HepG2 (cell line): ENCODE data around the gene NINL. TPM values are rescaled to one million over a fixed set of nuclear protein-coding genes. Genes with fewer than 3 reads are reported as not detected.

Experiments
- FOSL2 ChIP-seq: sonication (generic); formaldehyde crosslinking; IDR thresholded peaks from 2 replicates; pipeline ENCODE4 v1.4.0; 2020; ENCODE audit warnings: missing genetic modification reagents
- FOXM1 ChIP-seq: sonication (generic); formaldehyde crosslinking; IDR thresholded peaks from 2 replicates; pipeline ENCODE4 v1.5.0; 2020; ENCODE audit warnings: missing genetic modification reagents
- HNF4G ChIP-seq, 2 experiments: sonication (generic) in 1 of 2; formaldehyde crosslinking in 1 of 2; IDR thresholded peaks; 2 replicates each; pipeline versions ENCODE4 v1.4.0 to v1.6.1; 2011 to 2020; ENCODE audit warnings: borderline replicate concordance in 2 of 2, low read depth in 2 of 2, mild to moderate bottlenecking in 2 of 2, low read length in 1 of 2, missing genetic modification reagents in 1 of 2, moderate library complexity in 1 of 2
- KDM2A ChIP-seq: sonication (generic); formaldehyde crosslinking; IDR thresholded peaks from 2 replicates; pipeline ENCODE4 v1.4.0; 2020; ENCODE audit warnings: low read depth, missing genetic modification reagents, borderline replicate concordance
- MED13 ChIP-seq: sonication (generic); formaldehyde crosslinking; IDR thresholded peaks from 2 replicates; pipeline ENCODE4 v1.5.0; 2020; ENCODE audit warnings: missing genetic modification reagents
- MEF2D ChIP-seq: sonication (generic); formaldehyde crosslinking; IDR thresholded peaks from 2 replicates; pipeline ENCODE4 v1.5.1; 2020; ENCODE audit warnings: mild to moderate bottlenecking, missing genetic modification reagents
- MYNN ChIP-seq: sonication (generic); formaldehyde crosslinking; IDR thresholded peaks from 2 replicates; pipeline ENCODE4 v1.4.0; 2020; ENCODE audit warnings: mild to moderate bottlenecking, low read depth, missing genetic modification reagents
- RARG ChIP-seq: sonication (generic); formaldehyde crosslinking; IDR thresholded peaks from 2 replicates; pipeline ENCODE4 v1.4.0; 2020; ENCODE audit warnings: low read depth, mild to moderate bottlenecking, missing genetic modification reagents
- SIX4 ChIP-seq: sonication (generic); formaldehyde crosslinking; IDR thresholded peaks from 2 replicates; pipeline ENCODE4 v1.4.0; 2020; ENCODE audit warnings: missing genetic modification reagents
- SKI ChIP-seq: fragments of 450-650 bp; IDR thresholded peaks from one replicate; pipeline ENCODE4 v1.6.1; 2018; ENCODE audit warnings: mild to moderate bottlenecking; ENCODE audit not compliant: partially characterized antibody
- SMC3 ChIP-seq: IDR thresholded peaks from 2 replicates; pipeline ENCODE4 v1.6.1; 2011; ENCODE audit warnings: low read length, improper control_type of control experiment
- ZFP36 ChIP-seq: fragments of 150-350 bp; IDR thresholded peaks from 2 replicates; pipeline ENCODE4 v1.6.1; 2018; ENCODE audit warnings: borderline replicate concordance, low read length, low read depth; ENCODE audit not compliant: partially characterized antibody
- ZNF441 ChIP-seq: sonication (generic); formaldehyde crosslinking; IDR thresholded peaks from 2 replicates; pipeline ENCODE4 v1.7.0; 2021; ENCODE audit warnings: missing genetic modification reagents, borderline replicate concordance
- ZNF772 ChIP-seq: sonication (generic); formaldehyde crosslinking; IDR thresholded peaks from 2 replicates; pipeline ENCODE4 v1.5.0; 2020; ENCODE audit warnings: mild to moderate bottlenecking, missing genetic modification reagents
- ZNF773 ChIP-seq: sonication (generic); formaldehyde crosslinking; IDR thresholded peaks from 2 replicates; pipeline ENCODE4 v1.4.0; 2020; ENCODE audit warnings: missing genetic modification reagents, borderline replicate concordance
- ZNF839 ChIP-seq: sonication (generic); formaldehyde crosslinking; IDR thresholded peaks from 2 replicates; pipeline ENCODE4 v1.4.0; 2020; ENCODE audit warnings: missing genetic modification reagents, mild to moderate bottlenecking, borderline replicate concordance
- ZSCAN21 ChIP-seq: sonication (generic); formaldehyde crosslinking; IDR thresholded peaks from 2 replicates; pipeline ENCODE4 v1.8.0; 2022; ENCODE audit warnings: mild to moderate bottlenecking, missing genetic modification reagents, moderate library complexity, borderline replicate concordance
- ZSCAN9 ChIP-seq: IDR thresholded peaks from 2 replicates; pipeline ENCODE4 v1.6.1; 2016; ENCODE audit warnings: borderline replicate concordance
- polyA plus RNA-seq, 8 experiments: library from polyadenylated mRNA; depleted of rRNA in 3 of 8; stranded (reverse) in 7 of 8; unstranded in 1 of 8; fragments of >200 nt; fragmentation: Illumina TruSeq in 4 of 8; extraction: Trizol in 4 of 8; gene quantifications; 2 replicates each; pipeline versions ENCODE4 v1.2.1 to v1.2.3, GENCODE V29; 2011 to 2016; ENCODE audit warnings: low read depth in 4 of 8, missing spikeins in 1 of 8, mixed read lengths in 1 of 8; ENCODE audit not compliant: insufficient read depth in 1 of 8
- total RNA-seq, 5 experiments: library from RNA; depleted of rRNA; stranded (reverse); fragments of >200 nt; fragmentation: Illumina TruSeq; extraction: Trizol; gene quantifications; 2 replicates each; pipeline ENCODE4 v1.2.3, GENCODE V29; 2016; ENCODE audit warnings: low read depth in 1 of 5
- TF ChIP-seq, protein P1 (sequence below): IDR thresholded peaks from 2 replicates; pipeline ENCODE4 v1.6.1; 2018; ENCODE audit warnings: missing genetic modification reagents
- TF ChIP-seq, protein P2 (sequence below): sonication (generic); formaldehyde crosslinking; IDR thresholded peaks from 2 replicates; pipeline ENCODE4 v1.8.1; 2022; ENCODE audit warnings: low read depth, mild to moderate bottlenecking, missing genetic modification reagents
- TF ChIP-seq, protein P3 (sequence below): sonication (generic); formaldehyde crosslinking; IDR thresholded peaks from 2 replicates; pipeline ENCODE4 v1.8.0; 2022; ENCODE audit warnings: mild to moderate bottlenecking, missing genetic modification reagents, borderline replicate concordance
- TF ChIP-seq, protein P4 (sequence below): sonication (generic); formaldehyde crosslinking; IDR thresholded peaks from 2 replicates; pipeline ENCODE4 v1.4.0; 2020; ENCODE audit warnings: missing genetic modification reagents
- TF ChIP-seq, protein P5 (sequence below): sonication (generic); formaldehyde crosslinking; conservative IDR thresholded peaks from 2 replicates; pipeline ENCODE4 v1.5.0; 2020; ENCODE audit warnings: missing genetic modification reagents

NINL gene
- total and polyA plus RNA-seq, 2 of the 13 experiments (the other 11 are each of a cell fraction or from before 2014, with no cell fraction given): 32.3 to 34.3 TPM

DNA sequence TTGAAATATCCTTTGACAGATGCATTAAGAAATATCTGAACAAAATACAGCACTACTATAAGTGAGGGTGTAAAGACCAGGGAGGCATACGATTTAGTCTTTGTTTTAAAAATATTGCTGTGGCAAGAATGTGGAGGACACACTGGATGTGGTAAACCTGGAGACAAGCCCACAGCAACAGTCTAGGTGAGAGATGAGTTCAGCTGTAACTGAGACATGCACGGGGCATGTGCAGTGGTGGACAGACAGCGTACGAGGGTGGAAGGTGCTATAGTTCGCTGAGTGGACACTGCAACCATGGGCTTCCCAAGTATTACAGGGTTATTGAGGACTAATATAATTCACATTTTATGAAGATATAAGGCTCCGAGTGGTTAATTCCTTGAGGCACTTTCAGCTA lies 36.7 kb upstream of the NINL start (continued):
- TF ChIP-seq, protein P1, sequence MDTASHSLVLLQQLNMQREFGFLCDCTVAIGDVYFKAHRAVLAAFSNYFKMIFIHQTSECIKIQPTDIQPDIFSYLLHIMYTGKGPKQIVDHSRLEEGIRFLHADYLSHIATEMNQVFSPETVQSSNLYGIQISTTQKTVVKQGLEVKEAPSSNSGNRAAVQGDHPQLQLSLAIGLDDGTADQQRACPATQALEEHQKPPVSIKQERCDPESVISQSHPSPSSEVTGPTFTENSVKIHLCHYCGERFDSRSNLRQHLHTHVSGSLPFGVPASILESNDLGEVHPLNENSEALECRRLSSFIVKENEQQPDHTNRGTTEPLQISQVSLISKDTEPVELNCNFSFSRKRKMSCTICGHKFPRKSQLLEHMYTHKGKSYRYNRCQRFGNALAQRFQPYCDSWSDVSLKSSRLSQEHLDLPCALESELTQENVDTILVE (CRISPR knock-in tag): no peak
- TF ChIP-seq, protein P2, sequence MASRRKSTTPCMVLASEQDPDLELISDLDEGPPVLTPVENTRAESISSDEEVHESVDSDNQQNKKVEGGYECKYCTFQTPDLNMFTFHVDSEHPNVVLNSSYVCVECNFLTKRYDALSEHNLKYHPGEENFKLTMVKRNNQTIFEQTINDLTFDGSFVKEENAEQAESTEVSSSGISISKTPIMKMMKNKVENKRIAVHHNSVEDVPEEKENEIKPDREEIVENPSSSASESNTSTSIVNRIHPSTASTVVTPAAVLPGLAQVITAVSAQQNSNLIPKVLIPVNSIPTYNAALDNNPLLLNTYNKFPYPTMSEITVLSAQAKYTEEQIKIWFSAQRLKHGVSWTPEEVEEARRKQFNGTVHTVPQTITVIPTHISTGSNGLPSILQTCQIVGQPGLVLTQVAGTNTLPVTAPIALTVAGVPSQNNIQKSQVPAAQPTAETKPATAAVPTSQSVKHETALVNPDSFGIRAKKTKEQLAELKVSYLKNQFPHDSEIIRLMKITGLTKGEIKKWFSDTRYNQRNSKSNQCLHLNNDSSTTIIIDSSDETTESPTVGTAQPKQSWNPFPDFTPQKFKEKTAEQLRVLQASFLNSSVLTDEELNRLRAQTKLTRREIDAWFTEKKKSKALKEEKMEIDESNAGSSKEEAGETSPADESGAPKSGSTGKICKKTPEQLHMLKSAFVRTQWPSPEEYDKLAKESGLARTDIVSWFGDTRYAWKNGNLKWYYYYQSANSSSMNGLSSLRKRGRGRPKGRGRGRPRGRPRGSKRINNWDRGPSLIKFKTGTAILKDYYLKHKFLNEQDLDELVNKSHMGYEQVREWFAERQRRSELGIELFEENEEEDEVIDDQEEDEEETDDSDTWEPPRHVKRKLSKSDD (CRISPR knock-in tag): no peak
- TF ChIP-seq FOXM1 (CRISPR knock-in tag) (no peak), MED13 (no peak), ZSCAN21 (CRISPR knock-in tag) (0 out of 2 replicates have a peak, but pooled peaks have one; percentile 45), ZFP36 (no peak), RARG (CRISPR knock-in tag) (no peak), SIX4 (CRISPR knock-in tag) (no peak), FOSL2 (CRISPR knock-in tag) (0 out of 2 replicates have a peak, but pooled peaks have one; percentile 9), SMC3 (no peak), MEF2D (CRISPR knock-in tag) (no peak), ZNF839 (CRISPR knock-in tag) (no peak), KDM2A (CRISPR knock-in tag) (peak; percentile 22; the same call in 1 of the 2 replicates), MYNN (CRISPR knock-in tag) (no peak), HNF4G (IDR thresholded peaks at IDR 0.05; ENCODE audit: borderline replicate concordance, low read depth, low read length) (no peak), HNF4G (CRISPR knock-in tag; IDR thresholded peaks at IDR 0.05; ENCODE audit: borderline replicate concordance, low read depth) (no peak), ZNF772 (0 out of 2 replicates have a peak, but pooled peaks have one; percentile 37), ZNF773 (CRISPR knock-in tag) (no peak), ZSCAN9 (CRISPR knock-in tag) (peak; percentile 48; the same call in 1 of the 2 replicates), SKI (no peak), ZNF441 (CRISPR knock-in tag) (0 out of 2 replicates have a peak, but pooled peaks have one; percentile 59)
- TF ChIP-seq, protein P3, sequence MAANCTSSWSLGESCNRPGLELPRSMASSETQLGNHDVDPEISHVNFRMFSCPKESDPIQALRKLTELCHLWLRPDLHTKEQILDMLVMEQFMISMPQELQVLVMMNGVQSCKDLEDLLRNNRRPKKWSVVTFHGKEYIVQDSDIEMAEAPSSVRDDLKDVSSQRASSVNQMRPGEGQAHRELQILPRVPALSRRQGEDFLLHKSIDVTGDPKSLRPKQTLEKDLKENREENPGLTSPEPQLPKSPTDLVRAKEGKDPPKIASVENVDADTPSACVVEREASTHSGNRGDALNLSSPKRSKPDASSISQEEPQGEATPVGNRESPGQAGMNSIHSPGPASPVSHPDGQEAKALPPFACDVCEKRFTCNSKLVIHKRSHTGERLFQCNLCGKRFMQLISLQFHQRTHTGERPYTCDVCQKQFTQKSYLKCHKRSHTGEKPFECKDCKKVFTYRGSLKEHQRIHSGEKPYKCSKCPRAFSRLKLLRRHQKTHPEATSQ (CRISPR knock-in tag): no peak
- TF ChIP-seq, protein P4, sequence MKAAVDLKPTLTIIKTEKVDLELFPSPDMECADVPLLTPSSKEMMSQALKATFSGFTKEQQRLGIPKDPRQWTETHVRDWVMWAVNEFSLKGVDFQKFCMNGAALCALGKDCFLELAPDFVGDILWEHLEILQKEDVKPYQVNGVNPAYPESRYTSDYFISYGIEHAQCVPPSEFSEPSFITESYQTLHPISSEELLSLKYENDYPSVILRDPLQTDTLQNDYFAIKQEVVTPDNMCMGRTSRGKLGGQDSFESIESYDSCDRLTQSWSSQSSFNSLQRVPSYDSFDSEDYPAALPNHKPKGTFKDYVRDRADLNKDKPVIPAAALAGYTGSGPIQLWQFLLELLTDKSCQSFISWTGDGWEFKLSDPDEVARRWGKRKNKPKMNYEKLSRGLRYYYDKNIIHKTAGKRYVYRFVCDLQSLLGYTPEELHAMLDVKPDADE (CRISPR knock-in tag): no peak
- TF ChIP-seq, protein P5, sequence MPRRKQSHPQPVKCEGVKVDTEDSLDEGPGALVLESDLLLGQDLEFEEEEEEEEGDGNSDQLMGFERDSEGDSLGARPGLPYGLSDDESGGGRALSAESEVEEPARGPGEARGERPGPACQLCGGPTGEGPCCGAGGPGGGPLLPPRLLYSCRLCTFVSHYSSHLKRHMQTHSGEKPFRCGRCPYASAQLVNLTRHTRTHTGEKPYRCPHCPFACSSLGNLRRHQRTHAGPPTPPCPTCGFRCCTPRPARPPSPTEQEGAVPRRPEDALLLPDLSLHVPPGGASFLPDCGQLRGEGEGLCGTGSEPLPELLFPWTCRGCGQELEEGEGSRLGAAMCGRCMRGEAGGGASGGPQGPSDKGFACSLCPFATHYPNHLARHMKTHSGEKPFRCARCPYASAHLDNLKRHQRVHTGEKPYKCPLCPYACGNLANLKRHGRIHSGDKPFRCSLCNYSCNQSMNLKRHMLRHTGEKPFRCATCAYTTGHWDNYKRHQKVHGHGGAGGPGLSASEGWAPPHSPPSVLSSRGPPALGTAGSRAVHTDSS (CRISPR knock-in tag): no peak
